NCI-H2227 treated with DMSO at 0.1 percent for 48 hours (cell line): ENCODE results near the gene ANKRD33B.
"Not testable (repeated sequence)": the region's sequence is repeated elsewhere in the genome, so short reads cannot be mapped to it uniquely, and the experiment has no call there.

Experiments used
- DNase-seq: peaks from one replicate; lab custom pipeline; 2025; lab: John Stamatoyannopoulos, UW

The ANKRD33B gene

GRCh38 chr5:10661401-10661800 lies 97.5 kb downstream of the ANKRD33B start:
- DNase-seq: no peak

- no peak for DNase-seq
Measured at GRCh38 chr5:10662083-10662482, 98.2 kb downstream of the ANKRD33B start.

- DNase-seq: no peak
Measured at GRCh38 chr5:10662661-10663488, 99.0 kb downstream of the ANKRD33B start.

GRCh38 chr5:10663489-10664179 lies 99.8 kb downstream of the ANKRD33B start:
- no peak for DNase-seq

GRCh38 chr5:10664180-10664769 lies 100.4 kb downstream of the ANKRD33B start:
- DNase-seq: not testable (repeated sequence)

- no peak for DNase-seq
Measured at GRCh38 chr5:10665799-10666198, 101.9 kb downstream of the ANKRD33B start.

- no peak for DNase-seq
Measured at GRCh38 chr5:10666531-10667299, 102.8 kb downstream of the ANKRD33B start.

GRCh38 chr5:10667431-10668057 lies 103.7 kb downstream of the ANKRD33B start:
- no peak for DNase-seq

- DNase-seq: no peak
Measured at GRCh38 chr5:10668697-10669096, 104.8 kb downstream of the ANKRD33B start.

- no peak for DNase-seq
Measured at GRCh38 chr5:10669983-10670382, 106.1 kb downstream of the ANKRD33B start.

GRCh38 chr5:10671041-10672008 lies 107.5 kb downstream of the ANKRD33B start:
- DNase-seq: no peak

- no peak for DNase-seq
Measured at GRCh38 chr5:10672146-10673016, 108.5 kb downstream of the ANKRD33B start.

- DNase-seq: no peak
Measured at GRCh38 chr5:10673017-10673389, 109.1 kb downstream of the ANKRD33B start.

- DNase-seq: no peak
Measured at GRCh38 chr5:10673407-10673806, 109.5 kb downstream of the ANKRD33B start.

GRCh38 chr5:10674096-10674495 lies 110.2 kb downstream of the ANKRD33B start:
- no peak for DNase-seq

GRCh38 chr5:10674582-10674981 lies 110.7 kb downstream of the ANKRD33B start:
- DNase-seq: no peak

- no peak for DNase-seq
Measured at GRCh38 chr5:10675177-10675700, 111.4 kb downstream of the ANKRD33B start.

GRCh38 chr5:10676224-10676623 lies 112.4 kb downstream of the ANKRD33B start:
- no peak for DNase-seq

- DNase-seq: no peak
Measured at GRCh38 chr5:10676946-10677345, 113.1 kb downstream of the ANKRD33B start.
